ENCODE data around the gene ARL6IP5. TPM values are rescaled to one million over a fixed set of nuclear protein-coding genes. Genes with fewer than 3 reads are reported as not detected.

ARL6IP5 gene
- total RNA-seq, 1 experiment from 2014 or later: 30.0 TPM

DNA sequence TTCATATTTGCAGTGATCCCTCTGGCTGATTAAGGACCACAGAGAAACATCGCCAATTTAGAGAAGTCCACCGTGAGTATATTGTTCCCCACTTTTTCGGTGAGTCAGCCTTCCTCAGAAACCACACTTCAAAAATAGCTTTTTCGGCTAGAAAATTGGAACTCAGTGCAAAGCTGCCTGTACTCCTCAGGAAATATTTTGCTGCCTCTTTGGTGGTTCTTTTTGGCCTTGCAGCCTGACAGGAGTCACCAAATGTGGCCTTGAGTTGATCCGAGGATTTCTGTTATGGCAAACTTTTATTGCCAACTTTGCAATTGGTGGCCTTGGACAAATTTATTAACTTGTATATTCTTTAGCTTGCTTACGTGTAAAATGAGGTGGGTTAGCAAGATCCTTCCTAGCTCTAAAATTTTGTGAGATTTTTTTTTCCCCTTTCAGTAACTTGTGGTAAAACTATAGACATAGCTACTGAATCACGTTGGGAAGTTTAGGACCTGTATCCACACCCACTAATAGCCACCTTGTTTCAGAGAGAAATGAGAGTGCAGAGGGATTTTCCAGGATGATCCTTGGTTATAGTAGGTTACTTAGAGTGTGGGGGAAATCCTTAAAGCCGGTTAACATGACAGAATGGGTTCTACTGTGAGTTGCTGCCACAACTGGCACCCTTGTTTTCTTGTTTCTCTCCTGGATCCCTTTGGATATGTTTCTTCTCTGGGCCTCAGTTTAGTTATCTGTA, 9.9 kb downstream of the ARL6IP5 start (continued):
- TF ChIP-seq, protein P1, sequence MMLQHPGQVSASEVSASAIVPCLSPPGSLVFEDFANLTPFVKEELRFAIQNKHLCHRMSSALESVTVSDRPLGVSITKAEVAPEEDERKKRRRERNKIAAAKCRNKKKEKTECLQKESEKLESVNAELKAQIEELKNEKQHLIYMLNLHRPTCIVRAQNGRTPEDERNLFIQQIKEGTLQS (IDR thresholded peaks at IDR 0.05): no peak
- TF ChIP-seq SRF (IDR thresholded peaks at IDR 0.05; ENCODE audit: low read depth) (no peak), YY1 (IDR thresholded peaks at IDR 0.05; ENCODE audit: extremely low read depth, insufficient replicate concordance, low read depth, low read length) (no peak), SP1 (IDR thresholded peaks at IDR 0.05; ENCODE audit: low read depth) (no peak), SIN3A (IDR thresholded peaks at IDR 0.05; ENCODE audit: low read depth) (no peak), ELF1 (IDR thresholded peaks at IDR 0.05; ENCODE audit: borderline replicate concordance, low read depth) (no peak)
- TF ChIP-seq, protein P2, sequence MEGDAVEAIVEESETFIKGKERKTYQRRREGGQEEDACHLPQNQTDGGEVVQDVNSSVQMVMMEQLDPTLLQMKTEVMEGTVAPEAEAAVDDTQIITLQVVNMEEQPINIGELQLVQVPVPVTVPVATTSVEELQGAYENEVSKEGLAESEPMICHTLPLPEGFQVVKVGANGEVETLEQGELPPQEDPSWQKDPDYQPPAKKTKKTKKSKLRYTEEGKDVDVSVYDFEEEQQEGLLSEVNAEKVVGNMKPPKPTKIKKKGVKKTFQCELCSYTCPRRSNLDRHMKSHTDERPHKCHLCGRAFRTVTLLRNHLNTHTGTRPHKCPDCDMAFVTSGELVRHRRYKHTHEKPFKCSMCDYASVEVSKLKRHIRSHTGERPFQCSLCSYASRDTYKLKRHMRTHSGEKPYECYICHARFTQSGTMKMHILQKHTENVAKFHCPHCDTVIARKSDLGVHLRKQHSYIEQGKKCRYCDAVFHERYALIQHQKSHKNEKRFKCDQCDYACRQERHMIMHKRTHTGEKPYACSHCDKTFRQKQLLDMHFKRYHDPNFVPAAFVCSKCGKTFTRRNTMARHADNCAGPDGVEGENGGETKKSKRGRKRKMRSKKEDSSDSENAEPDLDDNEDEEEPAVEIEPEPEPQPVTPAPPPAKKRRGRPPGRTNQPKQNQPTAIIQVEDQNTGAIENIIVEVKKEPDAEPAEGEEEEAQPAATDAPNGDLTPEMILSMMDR (IDR thresholded peaks at IDR 0.05 in 2 of 3, conservative IDR thresholded peaks at IDR 0.05 in 1 of 3; ENCODE audit: borderline replicate concordance in 1 of 3, insufficient read depth in 1 of 3, low read depth in 2 of 3, low read length in 2 of 3): no peak

DNA sequence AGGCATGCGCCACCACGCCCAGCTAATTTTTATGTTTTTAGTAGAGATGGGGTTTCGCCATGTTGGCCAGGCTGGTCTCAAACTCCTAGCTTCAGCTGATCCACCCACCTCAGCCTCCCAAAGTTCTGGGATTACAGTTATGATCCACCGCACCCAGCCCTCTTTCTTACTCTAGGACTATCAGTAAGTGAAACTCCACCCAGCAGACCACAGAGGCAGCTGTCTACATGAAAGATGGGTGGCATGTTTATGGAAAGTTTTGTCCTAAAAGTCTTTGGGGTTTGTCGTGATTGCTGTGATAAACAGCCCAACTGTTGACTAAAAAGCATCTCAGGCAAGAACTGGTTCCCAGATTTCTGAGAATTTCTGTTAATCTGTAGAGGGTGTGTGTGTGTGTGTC, 10.9 kb downstream of the ARL6IP5 start:
- DNase-seq (ENCODE audit: low read depth, low spot score) (no peak), ATAC-seq (no peak)
- Histone ChIP-seq H3K36me3 (ENCODE audit: control insufficient read depth in 1 of 2, insufficient read depth in 2 of 2, low read length in 2 of 2) (no peaks in the 10 kb centered on the region), H3K9me3 (ENCODE audit: control insufficient read depth in 1 of 2, insufficient read depth in 1 of 2, low read depth in 1 of 2, low read length in 2 of 2) (no peaks in the 10 kb centered on the region), H4K20me1 (ENCODE audit: insufficient read depth) (no peaks in the 10 kb centered on the region), H3K4me3 (replicated peaks in 1 of 2; ENCODE audit: low read depth in 1 of 2, low read length in 2 of 2) (no peak overlapping the region), H3K79me2 (ENCODE audit: insufficient read depth, low read length) (no peaks in the 10 kb centered on the region; the same call in 1 of the 2 replicates), H3K4me1 (ENCODE audit: control insufficient read depth in 1 of 2, insufficient read depth in 2 of 2, low read length in 2 of 2) (no peaks in the 10 kb centered on the region; a peak in 2 of 4 replicates), H3K27ac (ENCODE audit: low read depth, low read length) (no peak overlapping the region), H3K9ac (ENCODE audit: low read length) (no peak overlapping the region), H3K27me3 (ENCODE audit: insufficient read depth, low read length) (no peaks in the 10 kb centered on the region), H2AFZ (ENCODE audit: low read depth, low read length, poor library complexity, severe bottlenecking) (no peak overlapping the region), H3K9me2 (ENCODE audit: insufficient read depth) (no peaks in the 10 kb centered on the region), H3K4me2 (ENCODE audit: low read length) (no peak overlapping the region)
- POLR2A ChIA-PET: no interaction called here
- CTCF ChIA-PET: no interaction called here
- no TSS peak for BruUV-seq (replicated peaks)
- TF ChIP-seq SRF (IDR thresholded peaks at IDR 0.05; ENCODE audit: low read depth): no peak
- no peak for TF ChIP-seq EZH2 (IDR thresholded peaks at IDR 0.05)
- no peak for TF ChIP-seq POLR2AphosphoS5 (IDR thresholded peaks at IDR 0.05; ENCODE audit: low read depth, low read length)
- TF ChIP-seq ZNF274 (IDR thresholded peaks at IDR 0.05; ENCODE audit: low read depth, low read length): no peak
- TF ChIP-seq, protein P3, sequence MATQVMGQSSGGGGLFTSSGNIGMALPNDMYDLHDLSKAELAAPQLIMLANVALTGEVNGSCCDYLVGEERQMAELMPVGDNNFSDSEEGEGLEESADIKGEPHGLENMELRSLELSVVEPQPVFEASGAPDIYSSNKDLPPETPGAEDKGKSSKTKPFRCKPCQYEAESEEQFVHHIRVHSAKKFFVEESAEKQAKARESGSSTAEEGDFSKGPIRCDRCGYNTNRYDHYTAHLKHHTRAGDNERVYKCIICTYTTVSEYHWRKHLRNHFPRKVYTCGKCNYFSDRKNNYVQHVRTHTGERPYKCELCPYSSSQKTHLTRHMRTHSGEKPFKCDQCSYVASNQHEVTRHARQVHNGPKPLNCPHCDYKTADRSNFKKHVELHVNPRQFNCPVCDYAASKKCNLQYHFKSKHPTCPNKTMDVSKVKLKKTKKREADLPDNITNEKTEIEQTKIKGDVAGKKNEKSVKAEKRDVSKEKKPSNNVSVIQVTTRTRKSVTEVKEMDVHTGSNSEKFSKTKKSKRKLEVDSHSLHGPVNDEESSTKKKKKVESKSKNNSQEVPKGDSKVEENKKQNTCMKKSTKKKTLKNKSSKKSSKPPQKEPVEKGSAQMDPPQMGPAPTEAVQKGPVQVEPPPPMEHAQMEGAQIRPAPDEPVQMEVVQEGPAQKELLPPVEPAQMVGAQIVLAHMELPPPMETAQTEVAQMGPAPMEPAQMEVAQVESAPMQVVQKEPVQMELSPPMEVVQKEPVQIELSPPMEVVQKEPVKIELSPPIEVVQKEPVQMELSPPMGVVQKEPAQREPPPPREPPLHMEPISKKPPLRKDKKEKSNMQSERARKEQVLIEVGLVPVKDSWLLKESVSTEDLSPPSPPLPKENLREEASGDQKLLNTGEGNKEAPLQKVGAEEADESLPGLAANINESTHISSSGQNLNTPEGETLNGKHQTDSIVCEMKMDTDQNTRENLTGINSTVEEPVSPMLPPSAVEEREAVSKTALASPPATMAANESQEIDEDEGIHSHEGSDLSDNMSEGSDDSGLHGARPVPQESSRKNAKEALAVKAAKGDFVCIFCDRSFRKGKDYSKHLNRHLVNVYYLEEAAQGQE (IDR thresholded peaks at IDR 0.05; ENCODE audit: low read depth): no peak
- TF ChIP-seq, protein P4, sequence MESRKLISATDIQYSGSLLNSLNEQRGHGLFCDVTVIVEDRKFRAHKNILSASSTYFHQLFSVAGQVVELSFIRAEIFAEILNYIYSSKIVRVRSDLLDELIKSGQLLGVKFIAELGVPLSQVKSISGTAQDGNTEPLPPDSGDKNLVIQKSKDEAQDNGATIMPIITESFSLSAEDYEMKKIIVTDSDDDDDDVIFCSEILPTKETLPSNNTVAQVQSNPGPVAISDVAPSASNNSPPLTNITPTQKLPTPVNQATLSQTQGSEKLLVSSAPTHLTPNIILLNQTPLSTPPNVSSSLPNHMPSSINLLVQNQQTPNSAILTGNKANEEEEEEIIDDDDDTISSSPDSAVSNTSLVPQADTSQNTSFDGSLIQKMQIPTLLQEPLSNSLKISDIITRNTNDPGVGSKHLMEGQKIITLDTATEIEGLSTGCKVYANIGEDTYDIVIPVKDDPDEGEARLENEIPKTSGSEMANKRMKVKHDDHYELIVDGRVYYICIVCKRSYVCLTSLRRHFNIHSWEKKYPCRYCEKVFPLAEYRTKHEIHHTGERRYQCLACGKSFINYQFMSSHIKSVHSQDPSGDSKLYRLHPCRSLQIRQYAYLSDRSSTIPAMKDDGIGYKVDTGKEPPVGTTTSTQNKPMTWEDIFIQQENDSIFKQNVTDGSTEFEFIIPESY (IDR thresholded peaks at IDR 0.05; ENCODE audit: extremely low read depth, insufficient replicate concordance, low read length): no peak
- intact Hi-C loops (cut with micrococcal nuclease): no loop called here
- RAD21 ChIA-PET (ENCODE audit: low non-redundant PET in 1 of 2, low total read pairs in 2 of 2, uncharacterized antibody in 2 of 2, unreplicated experiment in 2 of 2): no interaction called here

Measured in HCT116 (cell line).